NCI-H2196 treated with DMSO at 0.1 percent for 48 hours (cell line): Measurements from ENCODE around the gene RASA2.
"Not testable (repeated sequence)": the region's sequence is repeated elsewhere in the genome, so short reads cannot be mapped to it uniquely, and the experiment has no call there.

Experiments used
- DNase-seq: peaks from one replicate; lab custom pipeline; 2025; ENCODE audit not compliant: unreplicated experiment; lab: John Stamatoyannopoulos, UW

The RASA2 gene

DNA sequence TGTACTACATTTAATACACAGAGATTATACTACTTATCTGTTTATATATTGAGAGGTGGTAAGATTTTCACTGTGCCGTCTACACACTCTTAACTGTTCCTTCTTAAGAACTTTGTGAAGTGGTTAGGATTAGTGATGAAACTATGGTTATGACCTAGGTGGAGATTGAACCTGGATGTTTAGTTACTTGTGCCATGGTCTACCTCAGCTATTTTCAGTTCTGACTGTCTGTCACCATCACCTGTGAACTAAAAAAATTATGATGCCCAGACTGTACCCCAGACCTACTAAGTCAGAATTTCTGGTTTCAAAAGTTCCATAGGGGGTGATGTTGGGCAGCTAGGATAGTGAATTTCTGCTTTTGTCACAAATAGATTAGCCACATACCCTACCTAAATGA, 6.4 kb downstream of the RASA2 start:
- no peak for DNase-seq

- not testable (repeated sequence) for DNase-seq
Measured at GRCh38 chr3:141497589-141497988, 10.8 kb downstream of the RASA2 start.

DNA sequence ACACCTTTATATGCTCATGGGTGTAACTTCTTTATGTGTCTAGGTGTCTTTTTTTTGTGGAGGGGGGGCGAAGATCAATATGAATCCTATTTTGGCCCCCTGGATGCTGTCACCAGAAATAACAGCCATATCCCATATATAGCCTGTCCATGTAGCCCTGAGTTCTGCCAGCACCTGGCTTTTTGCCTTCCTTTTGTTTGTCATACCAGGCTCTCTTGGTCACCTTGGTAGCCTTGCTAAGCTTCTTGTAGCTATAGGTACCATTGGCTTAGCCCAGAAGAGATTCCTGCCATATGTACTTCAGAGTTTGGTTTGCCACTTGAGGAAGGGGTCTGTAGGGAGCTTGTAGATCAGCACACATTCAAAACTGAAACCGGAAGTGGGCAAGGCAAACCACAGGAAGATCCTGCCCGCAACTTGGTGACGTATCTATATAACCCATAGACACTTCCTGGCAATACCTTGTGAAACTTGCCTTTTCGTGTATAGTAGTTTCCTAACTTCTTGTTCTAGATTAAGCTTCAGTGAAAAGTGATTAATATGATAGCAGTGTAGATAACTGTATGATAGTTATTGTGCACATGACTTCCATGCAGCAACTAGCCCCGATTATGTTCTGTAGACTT, 11.9 kb downstream of the RASA2 start:
- no peak for DNase-seq

GRCh38 chr3:141499284-141499683, 12.5 kb downstream of the RASA2 start:
- DNase-seq, result no peak

- no peak for DNase-seq
Measured at GRCh38 chr3:141499965-141500364, 13.1 kb downstream of the RASA2 start.

GRCh38 chr3:141500397-141500796, 13.6 kb downstream of the RASA2 start:
- DNase-seq, result no peak

- no peak for DNase-seq
Measured at GRCh38 chr3:141505166-141505565, 18.3 kb downstream of the RASA2 start.

DNA sequence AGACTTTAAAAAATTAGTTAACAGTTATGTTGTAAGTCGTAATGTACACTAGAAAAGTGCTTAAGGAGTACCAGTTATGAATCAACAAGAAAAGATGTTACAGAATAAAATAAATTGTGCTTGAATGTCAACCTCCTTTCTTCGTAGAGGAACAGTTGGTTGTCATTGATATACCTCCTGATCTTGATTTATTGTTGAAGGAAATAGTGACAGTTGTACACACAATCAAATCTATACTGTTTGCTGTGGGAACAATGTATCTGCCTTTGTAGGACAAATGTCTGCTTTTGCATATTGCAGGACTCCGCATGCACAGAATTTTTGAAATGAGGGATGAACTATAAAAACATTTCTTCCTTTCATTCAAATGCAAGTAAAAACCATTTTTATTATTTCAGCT, 19.2 kb downstream of the RASA2 start:
- DNase-seq, result no peak

DNA sequence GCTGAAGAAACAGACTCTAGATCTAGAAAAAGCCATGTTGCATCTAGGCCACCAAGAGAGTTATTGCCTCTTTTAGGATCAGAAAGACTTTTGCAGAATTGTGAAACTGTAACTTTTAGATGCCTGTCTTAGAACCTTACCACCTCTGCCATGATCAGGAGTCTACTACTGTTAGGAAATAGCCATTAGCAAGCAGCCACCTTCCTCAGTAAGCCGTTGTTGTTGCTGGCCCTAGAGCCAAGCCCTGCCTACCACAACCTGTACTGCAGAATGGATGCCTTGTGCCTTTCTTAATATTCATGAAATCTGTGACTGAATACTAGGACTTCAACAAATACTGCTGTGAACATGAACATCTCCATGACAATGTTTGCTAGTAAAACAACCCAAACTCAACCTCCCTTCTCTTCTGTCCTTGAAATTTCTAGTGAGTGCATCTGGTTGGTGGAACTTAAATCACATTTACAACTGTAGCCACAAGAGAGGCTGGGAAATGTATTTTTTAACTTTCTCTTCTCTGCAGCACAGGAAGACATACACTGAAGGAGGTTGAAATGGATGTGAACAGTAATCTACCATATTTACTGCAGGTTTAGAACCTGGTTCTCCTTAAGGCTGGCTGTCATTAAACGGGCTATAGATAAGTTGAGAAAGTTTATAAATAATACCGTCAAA, 20.7 kb downstream of the RASA2 start:
- DNase-seq, result no peak

GRCh38 chr3:141508067-141508436, 21.2 kb downstream of the RASA2 start:
- DNase-seq, result no peak

GRCh38 chr3:141511361-141511760, 24.5 kb downstream of the RASA2 start:
- DNase-seq, result no peak

DNA sequence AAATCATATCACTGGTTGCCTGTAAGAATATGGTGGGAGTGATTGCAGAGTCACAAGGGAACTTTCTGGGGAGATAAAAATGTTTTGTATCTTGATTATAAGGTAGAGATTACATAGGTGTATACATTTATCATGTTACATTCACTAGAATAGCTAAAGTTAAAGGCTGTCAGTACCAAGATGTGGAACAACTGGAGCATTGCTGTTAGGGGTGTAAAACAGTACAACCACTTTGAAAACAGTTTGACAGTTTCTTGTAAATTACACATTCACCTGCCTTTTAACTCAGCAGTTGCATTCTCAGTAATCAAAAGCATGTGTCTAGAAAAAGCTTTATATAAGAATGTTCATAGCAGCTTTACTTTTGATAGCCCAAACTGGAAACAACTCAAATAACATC, 27.6 kb downstream of the RASA2 start:
- DNase-seq, result no peak

GRCh38 chr3:141519587-141519986, 32.8 kb downstream of the RASA2 start:
- DNase-seq, result no peak

GRCh38 chr3:141521781-141522180, 35.0 kb downstream of the RASA2 start:
- no peak for DNase-seq

DNA sequence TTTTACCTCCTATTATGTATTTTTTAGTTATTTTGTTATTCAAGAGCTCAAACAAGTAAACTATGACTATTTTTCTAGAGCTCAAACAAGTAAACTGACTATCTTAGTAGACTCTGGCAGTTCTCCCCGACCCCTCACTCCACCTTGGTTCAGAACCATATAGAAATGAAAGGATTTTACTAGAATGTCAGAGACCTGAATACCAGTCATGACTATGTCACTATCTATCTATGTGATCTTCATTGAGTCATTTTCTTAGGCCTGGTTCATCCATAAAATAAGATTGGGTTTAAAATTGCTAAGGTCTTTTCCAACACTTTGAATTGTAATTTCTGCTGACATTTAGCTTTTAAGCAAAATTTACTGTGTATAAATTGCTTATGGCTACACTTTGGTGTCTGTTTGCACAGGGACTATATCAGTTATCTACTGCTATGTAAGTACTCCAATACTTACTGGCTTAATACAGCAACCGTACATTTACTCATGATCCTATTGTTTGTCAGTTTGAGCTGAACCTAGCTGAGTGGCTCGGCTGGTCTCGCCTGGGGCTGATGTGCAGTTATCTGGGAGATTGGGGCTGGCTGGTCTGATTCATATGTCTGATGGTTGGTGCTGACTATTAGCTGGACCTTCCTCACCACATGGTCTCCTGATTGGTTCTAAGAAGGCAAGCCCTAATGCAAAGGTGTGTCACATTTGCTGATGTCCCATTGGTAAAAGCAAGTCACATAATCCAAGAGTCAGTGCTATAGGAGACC, 37.0 kb downstream of the RASA2 start:
- no peak for DNase-seq

GRCh38 chr3:141524988-141525387, 38.2 kb downstream of the RASA2 start:
- DNase-seq, result no peak

GRCh38 chr3:141525814-141526213, 39.0 kb downstream of the RASA2 start:
- no peak for DNase-seq

GRCh38 chr3:141526709-141527108, 39.9 kb downstream of the RASA2 start:
- no peak for DNase-seq

DNA sequence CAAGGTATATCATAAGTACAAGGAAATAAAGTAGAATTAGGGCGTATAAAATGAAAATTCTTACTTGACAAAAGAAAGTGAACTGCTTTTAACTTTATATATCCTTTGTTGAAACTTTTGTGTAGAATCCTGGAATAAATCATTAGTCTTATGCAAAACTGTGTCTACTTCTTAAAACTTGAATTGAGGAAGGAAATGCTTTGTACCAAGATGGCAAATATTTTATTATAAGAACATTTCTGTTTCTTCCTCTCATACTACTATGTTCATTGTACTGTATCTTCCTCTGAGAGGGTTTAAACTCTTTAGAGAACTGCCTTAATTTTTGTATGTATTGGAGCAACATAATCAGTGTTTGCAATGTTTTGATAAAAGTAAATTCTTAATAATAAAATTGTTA, 42.0 kb downstream of the RASA2 start:
- DNase-seq, result no peak

GRCh38 chr3:141529256-141529655, 42.4 kb downstream of the RASA2 start:
- no peak for DNase-seq

GRCh38 chr3:141529717-141530414, 43.0 kb downstream of the RASA2 start:
- no peak for DNase-seq

DNA sequence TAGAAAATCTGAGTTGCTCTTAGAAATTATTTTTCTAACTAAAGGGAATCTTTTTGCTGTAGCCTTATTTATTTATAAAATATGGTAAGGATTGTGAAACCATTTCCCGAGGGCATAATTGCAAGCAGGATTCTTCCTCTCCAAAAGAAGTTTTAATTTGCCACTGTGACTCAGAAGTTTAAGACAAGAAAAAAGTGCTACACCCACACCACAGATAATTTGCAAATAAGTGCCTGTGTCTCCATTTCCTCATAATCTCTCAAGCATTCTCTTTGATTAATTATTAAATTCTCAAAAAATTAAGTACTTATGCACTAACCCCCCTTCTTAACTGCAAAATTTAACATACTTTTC, 43.6 kb downstream of the RASA2 start:
- DNase-seq, result no peak
